Brain pericyte (primary cell): ENCODE results near the gene GLDC.
"Not testable (repeated sequence)": the region's sequence is repeated elsewhere in the genome, so short reads cannot be mapped to it uniquely, and the experiment has no call there.

Experiments used
- DNase-seq: peaks from one replicate; pipeline ENCODE4 v3.0.0-alpha.2; 2012; ENCODE audit warnings: low read depth, low spot score

GLDC gene

DNA sequence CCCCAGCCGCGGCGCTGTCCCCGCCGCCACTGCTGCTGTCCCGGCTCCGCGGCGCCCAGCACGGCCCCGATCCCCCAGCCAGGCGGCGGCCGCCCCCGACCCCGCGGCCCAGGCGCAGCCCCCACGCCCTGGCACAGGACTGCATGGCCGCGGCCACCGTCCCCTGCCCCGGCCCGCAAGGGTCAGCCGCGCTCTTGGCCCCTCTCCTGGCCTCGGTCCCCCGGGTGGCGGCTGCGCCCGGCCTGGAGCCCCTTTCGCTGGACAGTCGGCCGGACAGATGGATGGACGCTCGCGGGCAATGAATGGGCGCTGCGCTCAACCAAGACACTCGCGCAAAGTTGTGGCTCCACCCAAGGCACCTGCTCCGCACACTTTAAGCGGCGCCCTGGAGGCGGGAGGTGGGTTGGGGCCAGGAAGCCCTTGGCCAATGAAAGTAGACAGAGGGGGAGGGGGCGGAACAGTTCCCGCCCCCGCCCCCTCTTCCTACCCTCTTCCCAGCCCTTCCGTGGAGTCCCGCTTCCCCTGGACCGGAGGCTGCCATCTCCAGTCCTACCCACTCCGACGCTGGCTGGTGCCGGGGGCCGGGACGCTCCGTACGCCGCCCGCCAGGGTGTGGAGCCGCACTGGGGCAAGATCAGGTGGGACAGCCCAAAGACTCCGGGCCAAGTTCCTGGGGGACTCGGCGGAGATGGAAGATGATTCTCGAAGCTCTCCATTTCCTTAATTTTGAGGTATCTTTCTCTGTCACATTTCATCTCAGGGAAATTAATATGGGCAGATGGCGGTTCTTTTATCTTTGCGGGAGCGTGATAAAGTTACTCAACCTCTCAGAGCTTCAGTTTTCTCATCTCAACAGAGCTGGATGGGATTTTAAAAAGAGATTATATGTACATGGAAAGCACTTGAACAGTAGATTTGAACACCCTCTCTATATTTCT, at the start of gene GLDC:
Gene GLDC, minus strand, starts transcription at position 375 of the 938 bp plus-strand sequence. Its CDS starts 230 bp downstream, at position 145.
- no peak for DNase-seq

DNA sequence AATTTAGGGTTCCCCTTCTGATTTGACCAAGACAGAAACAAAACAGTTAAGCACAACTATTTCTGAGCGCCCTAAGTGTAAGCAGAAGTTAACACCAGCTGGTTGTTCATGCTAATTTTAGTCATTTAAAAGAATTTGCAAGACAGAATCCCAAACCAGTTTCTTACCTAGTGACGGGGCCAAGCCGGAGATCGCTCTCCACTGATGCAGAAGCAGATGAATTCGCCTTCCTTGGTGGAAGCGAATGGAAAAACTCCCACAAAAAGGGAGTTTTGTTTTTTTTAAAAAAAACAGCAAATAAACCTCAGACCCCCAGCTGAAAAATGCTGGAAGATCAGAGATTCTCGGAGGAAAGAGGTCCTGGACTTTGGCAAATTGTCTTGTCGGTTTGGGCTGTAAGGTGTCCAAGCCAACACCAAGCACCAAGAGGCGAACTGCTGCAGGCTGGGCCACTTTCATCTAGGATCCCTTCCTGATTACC, 47.4 kb upstream of the GLDC start:
- no peak for DNase-seq

DNA sequence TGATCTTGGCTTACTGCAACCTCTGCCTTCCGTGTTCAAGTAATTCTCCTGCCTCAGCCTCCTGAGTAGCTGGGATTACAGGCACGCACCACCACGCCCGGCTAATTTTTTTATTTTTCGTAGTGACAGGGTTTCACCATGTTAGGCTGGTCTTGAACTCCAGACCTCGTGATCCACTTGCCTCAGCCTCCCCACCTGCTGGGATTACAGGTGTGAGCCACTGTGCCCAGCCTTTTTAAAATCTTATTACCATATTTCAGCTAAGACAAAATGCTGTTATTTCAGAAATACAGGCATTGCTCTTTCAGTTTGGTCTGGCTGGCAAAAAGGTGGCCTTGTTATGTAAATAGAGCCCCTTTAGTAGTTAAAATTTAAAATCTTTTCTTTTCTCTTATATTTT, 46.9 kb upstream of the GLDC start:
- DNase-seq: no peak

DNA sequence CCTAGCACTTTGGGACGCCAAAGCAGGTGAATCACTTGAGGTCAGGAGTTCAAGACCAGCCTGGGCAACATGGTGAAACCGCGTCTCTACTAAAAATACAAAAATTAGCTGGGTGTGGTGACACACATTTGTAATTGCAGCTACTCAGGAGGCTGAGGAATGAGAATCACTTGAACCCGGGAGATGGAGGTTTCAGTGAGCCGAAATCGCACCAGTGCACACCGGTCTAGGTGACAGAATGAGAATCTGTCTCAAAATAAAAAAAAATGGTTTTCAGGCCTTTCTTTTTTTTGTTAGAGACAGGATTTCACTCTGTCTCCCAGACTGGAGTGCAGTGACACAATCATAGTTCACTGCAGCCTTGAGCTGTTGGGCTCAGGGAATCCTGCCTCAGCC, 45.1 kb upstream of the GLDC start:
- not testable (repeated sequence) for DNase-seq

DNA sequence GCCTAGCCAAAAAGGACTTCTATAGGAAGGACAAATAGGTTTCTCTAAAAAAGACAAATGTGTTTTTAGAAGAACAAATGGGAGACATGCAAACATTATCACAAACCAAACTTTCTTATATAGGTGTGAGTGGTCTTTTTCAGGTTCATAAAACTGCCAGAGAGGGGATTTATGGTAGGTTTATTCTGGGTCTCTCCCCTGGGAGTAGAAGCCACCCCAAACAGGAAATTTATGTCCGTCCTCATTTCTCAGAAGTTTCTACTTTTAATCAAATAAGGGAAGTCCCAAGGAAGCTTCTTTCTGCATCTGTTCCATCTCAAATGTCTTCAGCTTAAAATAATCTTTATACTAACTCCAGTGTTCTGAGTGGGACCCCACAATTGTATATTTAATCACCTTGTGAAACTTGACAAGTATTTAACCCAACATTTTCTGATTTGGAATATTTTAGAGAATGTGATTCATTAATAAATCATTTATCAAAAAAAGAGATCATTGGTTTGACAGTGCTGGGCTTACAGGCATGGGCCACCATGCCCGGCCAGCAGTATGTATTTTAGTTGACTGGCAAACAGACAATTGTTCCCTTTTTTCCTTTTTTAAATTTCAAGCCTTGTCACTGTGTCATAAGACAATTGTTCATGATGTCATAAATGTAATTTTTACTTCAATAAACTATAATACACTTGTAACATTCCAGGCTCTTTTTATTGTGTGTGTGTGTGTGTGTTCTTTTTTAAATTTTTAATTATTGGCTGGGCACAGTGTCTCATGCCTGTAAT, 44.6 kb upstream of the GLDC start:
- DNase-seq: no peak

- DNase-seq: no peak
These were observed 41.7 kb upstream of the GLDC start for GRCh38 chr9:6687180-6687579.

DNA sequence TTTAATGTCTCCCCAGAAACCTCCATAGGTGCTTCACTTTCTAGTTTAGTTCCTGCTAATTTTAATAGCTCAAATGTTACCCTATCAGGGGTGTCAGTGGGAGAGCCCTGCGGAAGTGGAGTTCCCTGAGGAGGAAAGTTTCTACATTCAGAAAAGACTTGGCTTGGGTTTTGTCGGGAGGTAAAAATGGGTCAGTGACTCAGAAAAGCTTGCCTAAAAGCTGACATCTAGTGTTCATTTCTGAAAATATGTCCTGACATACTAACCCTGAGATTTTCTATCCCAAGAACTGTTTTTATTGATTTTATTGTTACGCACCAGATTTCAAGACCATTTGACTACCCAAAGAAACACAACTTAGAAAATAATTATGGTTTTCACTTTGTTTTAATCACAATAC, 40.9 kb upstream of the GLDC start:
- DNase-seq: no peak

DNA sequence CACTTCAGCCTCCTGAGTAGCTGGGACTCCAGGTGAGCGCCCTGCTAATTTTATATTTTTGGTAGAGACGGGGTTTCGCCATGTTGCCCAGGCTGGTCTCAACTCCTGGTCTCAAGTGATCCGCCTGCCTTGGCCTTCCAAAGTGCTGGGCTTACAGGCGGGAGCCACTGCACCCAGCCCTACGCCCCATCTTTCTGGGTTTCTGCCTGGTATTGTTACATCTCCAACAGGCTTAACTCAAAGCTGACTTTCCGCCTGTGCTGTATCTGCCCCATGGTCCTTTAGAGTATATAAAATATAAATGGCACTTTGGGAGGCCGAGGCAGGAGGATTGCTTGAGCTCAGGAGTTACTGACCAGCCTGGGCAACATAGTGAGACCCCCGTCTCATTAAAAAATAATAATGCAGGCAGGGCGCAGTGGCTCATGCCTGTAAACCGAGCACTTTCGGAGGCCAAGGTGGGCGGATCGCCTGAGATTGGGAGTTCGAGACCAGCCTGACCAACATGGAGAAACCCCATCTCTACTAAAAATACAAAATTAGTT, 36.5 kb upstream of the GLDC start:
- DNase-seq: no peak

DNA sequence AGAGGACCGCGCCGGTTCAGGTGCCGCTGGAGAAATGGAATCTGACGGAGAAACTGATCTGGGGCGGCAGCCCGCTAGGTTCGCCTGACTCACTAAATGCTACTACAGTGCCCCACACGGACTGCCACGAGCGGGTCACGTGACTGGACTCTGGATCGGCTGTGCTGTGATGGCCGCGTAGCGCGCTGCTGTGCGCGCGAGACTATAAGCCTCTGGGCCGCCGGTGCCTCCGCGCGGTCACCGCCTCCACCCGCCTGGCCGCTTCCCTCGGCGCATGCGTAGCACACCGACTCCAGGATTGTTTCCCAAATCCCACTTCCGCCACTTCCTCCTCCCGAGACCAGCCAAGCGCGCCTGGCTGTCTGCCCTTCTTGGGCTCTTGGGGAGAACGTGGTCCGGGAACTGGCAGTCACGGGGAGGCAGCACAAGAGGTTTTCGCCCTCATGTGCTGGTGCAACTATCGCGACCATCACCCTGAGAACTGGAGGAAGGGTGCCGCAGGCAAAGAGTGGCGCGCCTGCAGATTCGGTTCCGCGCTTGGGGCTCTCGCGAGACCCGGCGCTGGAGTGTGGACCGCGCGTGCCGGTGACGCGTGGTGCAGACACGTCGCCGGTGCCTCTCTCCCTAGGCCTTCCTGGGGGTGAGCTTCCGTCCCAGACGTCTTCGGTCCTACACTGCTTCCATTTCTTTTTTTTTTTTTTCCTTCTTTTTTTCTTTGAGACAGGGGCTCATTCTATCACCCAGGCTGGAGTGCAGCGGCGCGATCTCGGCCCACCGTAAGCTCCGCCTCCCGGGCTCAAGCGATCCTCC, 35.8 kb upstream of the GLDC start:
- DNase-seq: peak; percentile 87

DNA sequence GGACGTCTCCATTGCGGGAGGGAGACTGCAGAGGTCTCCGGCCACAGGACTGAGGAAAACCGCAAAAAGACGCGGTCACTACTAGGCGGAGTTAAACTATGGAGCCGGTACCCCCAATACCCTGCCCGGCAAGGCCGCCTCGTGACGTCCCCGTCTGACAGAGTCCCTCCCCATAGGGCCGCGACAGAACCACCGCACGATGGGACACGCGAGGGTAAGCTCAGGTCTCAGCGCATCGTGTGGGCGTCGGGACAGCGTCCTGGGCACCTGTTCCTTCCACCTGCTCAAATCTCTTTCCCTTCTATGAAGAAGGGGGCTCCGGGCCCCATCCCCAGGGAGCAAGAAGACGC, 35.2 kb upstream of the GLDC start:
- peak; percentile 32 for DNase-seq

DNA sequence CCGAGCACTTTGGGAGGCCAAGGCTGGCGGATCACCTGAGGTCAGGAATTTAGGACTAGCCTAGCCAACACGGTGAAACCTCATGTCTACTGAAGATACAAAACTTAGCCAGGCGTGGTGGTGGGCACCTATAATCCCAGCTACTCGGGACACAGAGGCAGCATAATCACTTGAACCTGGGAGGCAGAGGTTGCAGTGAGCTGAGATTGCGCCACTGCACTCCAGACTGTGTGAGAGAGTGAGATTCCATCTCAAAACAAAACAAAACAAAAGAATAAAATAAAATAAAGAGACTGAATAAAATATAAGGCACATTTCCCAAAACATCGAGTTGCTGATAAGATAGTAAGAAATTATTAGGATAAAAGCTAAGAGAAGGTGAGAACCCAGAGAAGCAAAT, 32.3 kb upstream of the GLDC start:
- DNase-seq: no peak

DNA sequence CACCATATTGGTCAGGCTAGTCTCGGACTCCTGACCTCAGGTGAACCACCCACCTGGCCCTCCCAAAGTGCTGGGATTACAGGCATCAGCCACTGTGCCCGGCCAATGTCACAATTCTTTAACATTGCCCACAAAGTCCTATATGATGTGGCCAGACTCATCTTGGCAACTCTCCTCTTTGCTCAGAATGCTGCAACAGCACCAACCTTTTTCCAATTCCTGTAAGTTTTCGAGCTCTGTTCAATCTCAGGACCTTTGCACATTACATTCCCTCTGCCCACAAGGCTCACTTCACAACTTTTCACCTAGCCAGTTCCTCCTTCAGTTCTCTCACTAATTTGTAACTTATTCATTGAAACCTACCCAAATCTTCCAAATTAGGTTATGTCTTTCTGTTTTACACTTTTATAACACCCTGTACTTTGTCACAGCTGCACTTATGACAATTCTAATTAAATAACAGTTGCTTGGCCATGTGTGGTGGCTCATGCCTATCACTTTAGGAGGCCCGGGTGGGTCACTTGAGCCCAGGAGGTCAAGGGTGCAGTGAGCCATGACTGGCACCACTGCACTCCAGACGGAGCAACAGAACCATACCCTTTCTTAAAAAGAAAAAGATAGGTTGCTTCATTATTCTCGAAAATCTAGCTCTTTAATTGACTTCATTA, 30.9 kb upstream of the GLDC start:
- no peak for DNase-seq

GRCh38 chr9:6675268-6675667, 29.7 kb upstream of the GLDC start:
- no peak for DNase-seq

DNA sequence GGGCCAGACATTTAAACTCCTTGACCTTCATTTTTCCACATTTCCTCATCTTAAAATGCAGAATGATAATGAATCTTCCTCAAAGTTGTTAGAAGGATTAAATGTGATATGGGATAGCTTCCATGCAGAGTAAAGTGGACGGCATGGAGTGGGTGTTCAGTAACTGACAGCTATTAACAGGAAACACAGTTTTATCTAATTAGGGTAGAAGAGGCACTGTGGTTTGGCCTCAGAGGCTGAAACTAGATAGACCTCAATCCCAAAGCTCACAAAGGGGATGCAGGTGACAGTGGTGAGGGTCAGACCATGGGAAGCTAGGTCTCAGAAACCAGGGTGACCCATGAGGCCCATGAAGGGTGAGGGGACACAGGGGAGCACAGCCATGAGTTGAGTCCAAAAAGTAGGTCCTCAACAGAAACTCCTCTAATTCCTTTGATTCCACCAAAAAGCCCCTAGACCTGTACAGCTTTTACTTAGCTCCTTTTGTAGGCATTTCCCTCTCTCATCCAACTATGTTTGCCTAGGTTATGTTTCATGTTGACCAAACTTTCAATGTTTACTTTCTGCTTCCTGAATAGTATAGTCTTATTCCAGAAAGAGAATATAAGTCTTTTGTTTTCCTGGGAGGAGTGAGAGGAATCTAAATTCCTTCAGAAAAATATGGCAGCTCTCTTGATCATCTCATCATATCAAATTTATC, 27.9 kb upstream of the GLDC start:
- no peak for DNase-seq

DNA sequence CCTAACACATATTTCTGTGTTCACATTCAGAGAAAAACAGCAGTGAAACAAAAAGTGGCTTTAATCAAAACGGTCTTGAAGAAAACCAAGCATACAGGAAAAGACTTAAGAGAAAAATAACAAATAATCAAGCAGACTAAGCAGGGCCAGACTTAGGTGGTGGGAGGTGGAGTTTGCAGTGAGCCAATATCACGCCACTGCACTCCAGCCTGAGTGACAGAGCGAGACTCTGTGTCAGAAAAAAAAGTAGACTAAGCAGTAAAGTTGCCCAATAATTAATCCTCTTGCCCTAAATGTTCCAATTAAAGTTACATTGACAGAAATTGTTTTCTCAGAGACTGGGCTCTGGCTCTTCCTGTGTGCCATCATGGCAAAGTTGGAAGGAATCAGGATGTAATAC, 26.6 kb upstream of the GLDC start:
- DNase-seq: no peak

DNA sequence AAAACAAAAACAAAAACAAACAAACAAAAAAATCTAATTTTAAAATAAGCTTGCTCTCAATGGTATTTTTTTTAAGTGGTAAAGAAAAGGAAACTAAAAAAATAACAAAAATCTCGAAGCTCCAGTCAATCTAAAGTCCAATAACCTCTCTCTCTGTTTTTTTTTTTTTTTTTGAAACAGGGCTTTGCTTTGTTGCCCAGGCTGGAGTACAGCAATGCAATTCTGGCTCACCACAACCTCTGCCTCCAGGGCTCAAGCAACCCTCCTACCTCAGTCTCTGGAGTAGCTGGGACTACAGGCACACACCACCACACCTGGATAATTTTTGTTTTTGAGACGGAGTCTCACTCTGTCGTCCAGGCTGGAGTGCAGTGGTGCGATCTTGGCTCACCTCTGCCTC, 25.9 kb upstream of the GLDC start:
- no peak for DNase-seq

- DNase-seq: no peak
These were observed 24.4 kb upstream of the GLDC start for GRCh38 chr9:6669881-6670280.

GRCh38 chr9:6667633-6668280, 22.2 kb upstream of the GLDC start:
- DNase-seq: no peak

GRCh38 chr9:6667080-6667479, 21.6 kb upstream of the GLDC start:
- DNase-seq: no peak

GRCh38 chr9:6665628-6666027, 20.1 kb upstream of the GLDC start:
- no peak for DNase-seq
